Measurements from ENCODE around the gene DHX35. TPM values are rescaled to one million over a fixed set of nuclear protein-coding genes. Genes with fewer than 3 reads are reported as not detected.

Gene DHX35
- total and polyA plus RNA-seq, 2 of the 4 experiments (the other 2 are of a cell fraction): 9.1 to 13.5 TPM

- no peak overlapping the region for H3K4me2 ChIP-seq (ENCODE audit: low read depth, low read length)
- no peak overlapping the region for H3K23ac ChIP-seq (ENCODE audit: low read depth, low read length)
- dilution Hi-C loops (cut with HindIII; ENCODE audit: low sequenced_read_pairs, unreplicated experiment) (no loop called here), intact Hi-C loops (cut with micrococcal nuclease) (no loop called here), in situ Hi-C loops (cut with MboI; ENCODE audit: low sequenced_read_pairs) (no loop called here)
- no peak overlapping the region for H3K9ac ChIP-seq (ENCODE audit: low read depth, low read length)
- H3K18ac ChIP-seq (ENCODE audit: low read depth, low read length): no peak overlapping the region
- no peak overlapping the region for H4K91ac ChIP-seq (ENCODE audit: insufficient read depth, low read depth, low read length)
- H3K56ac ChIP-seq (ENCODE audit: extremely low read depth, insufficient read depth, low read length): no peak overlapping the region
- ATAC-seq (ENCODE audit: low read depth) (no peak), DNase-seq (no peak)
- no peak overlapping the region for H4K8ac ChIP-seq (ENCODE audit: low read depth in 2 of 2, low read length in 2 of 2)
- H3K9me1 ChIP-seq (ENCODE audit: insufficient read depth, low read length): no peaks in the 10 kb centered on the region
- 94% methylated on average over 14 of the region's 19 CpGs; no CpG with 5 or more reads in 1 of the 2 experiments for WGBS, 2 experiments (ENCODE audit: extremely low coverage in 2 of 2, insufficient read length in 1 of 2)
- no peak overlapping the region for H4K5ac ChIP-seq (ENCODE audit: low read depth, low read length)
- no peak overlapping the region for H3K4me3 ChIP-seq (ENCODE audit: insufficient read depth, low read depth, low read length)
- H2AK9ac ChIP-seq (replicated peaks; ENCODE audit: low read depth, low read length, poor library complexity): no peak overlapping the region
- peaks cover 42% of the 10 kb centered on the region for H3K27me3 ChIP-seq (ENCODE audit: control insufficient read depth, insufficient read depth, low read length)
- H4K20me1 ChIP-seq (ENCODE audit: insufficient read depth, low read length): no peaks in the 10 kb centered on the region
- ChIA-PET CTCF (no interaction called here), POLR2A (ENCODE audit: unreplicated experiment) (no interaction called here)
- H2AK5ac ChIP-seq (ENCODE audit: low read depth, low read length): no peak overlapping the region
- no peak overlapping the region for H2BK20ac ChIP-seq (ENCODE audit: low read depth, low read length)
- no peak overlapping the region for H2AFZ ChIP-seq (replicated peaks; ENCODE audit: low read length, poor library complexity)
- H3K9me3 ChIP-seq (ENCODE audit: control insufficient read depth, insufficient read depth, low read length): no peaks in the 10 kb centered on the region
- no peak overlapping the region for H2BK15ac ChIP-seq (ENCODE audit: low read depth, low read length)
- no peaks in the 10 kb centered on the region for H3K36me3 ChIP-seq (ENCODE audit: control insufficient read depth, insufficient read depth, low read length)
- H3K27ac ChIP-seq (ENCODE audit: insufficient read depth, low read length): no peak overlapping the region
- H2BK120ac ChIP-seq (ENCODE audit: low read depth, low read length): no peak overlapping the region
- no peak overlapping the region for H3K4ac ChIP-seq (ENCODE audit: low read depth, low read length)
- no peak overlapping the region for H3K14ac ChIP-seq (replicated peaks; ENCODE audit: low read depth, low read length)
- TF ChIP-seq, protein P1, sequence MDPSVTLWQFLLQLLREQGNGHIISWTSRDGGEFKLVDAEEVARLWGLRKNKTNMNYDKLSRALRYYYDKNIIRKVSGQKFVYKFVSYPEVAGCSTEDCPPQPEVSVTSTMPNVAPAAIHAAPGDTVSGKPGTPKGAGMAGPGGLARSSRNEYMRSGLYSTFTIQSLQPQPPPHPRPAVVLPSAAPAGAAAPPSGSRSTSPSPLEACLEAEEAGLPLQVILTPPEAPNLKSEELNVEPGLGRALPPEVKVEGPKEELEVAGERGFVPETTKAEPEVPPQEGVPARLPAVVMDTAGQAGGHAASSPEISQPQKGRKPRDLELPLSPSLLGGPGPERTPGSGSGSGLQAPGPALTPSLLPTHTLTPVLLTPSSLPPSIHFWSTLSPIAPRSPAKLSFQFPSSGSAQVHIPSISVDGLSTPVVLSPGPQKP (IDR thresholded peaks at IDR 0.05; ENCODE audit: borderline replicate concordance, low read depth, low read length): no peak
- no peak for TF ChIP-seq NFE2L2 (IDR thresholded peaks at IDR 0.05; ENCODE audit: low read depth, low read length)
- TF ChIP-seq MXI1 (IDR thresholded peaks at IDR 0.05; ENCODE audit: borderline replicate concordance, low read depth, low read length): no peak
- TF ChIP-seq POLR2A (IDR thresholded peaks at IDR 0.05; ENCODE audit: low read depth, low read length): no peak
- no peak for TF ChIP-seq SMC3 (IDR thresholded peaks at IDR 0.05; ENCODE audit: low read depth, low read length)
- no peak for TF ChIP-seq CEBPB (IDR thresholded peaks at IDR 0.05; ENCODE audit: low read depth, low read length)
- TF ChIP-seq MAZ (IDR thresholded peaks at IDR 0.05; ENCODE audit: borderline replicate concordance, low read depth, low read length): no peak
- no peak for TF ChIP-seq BHLHE40 (IDR thresholded peaks at IDR 0.05; ENCODE audit: low read depth, low read length)
- no peak for TF ChIP-seq USF2 (IDR thresholded peaks at IDR 0.05; ENCODE audit: low read depth, low read length)
- no peak overlapping the region for H2BK5ac ChIP-seq (ENCODE audit: low read depth, low read length, poor library complexity, severe bottlenecking)
- no TSS peak for BruUV-seq (replicated peaks)
- H3K79me1 ChIP-seq (ENCODE audit: low read depth in 1 of 2, low read length in 2 of 2): no peaks in the 10 kb centered on the region
- no peaks in the 10 kb centered on the region for H3K4me1 ChIP-seq (ENCODE audit: control insufficient read depth, insufficient read depth, low read length)
Observed at GRCh38 chr20:38918172-38918571, 44.0 kb upstream of the DHX35 start.

All from IMR-90 (cell line).